Liver (tissue), 5 donors: Measurements from ENCODE around the gene MARCHF11. TPM values are rescaled to one million over a fixed set of nuclear protein-coding genes. Genes with fewer than 3 reads are reported as not detected.

ENCODE experiments used
- polyA plus RNA-seq, 2 donors: library from polyadenylated mRNA; stranded (reverse) in 1 of 2; unstranded in 1 of 2; fragments of 200-250 nt in 1 of 2; fragments of >200 nt in 1 of 2; fragmentation: Nextera tagmentation in 1 of 2; extraction: Ambion mirVana in 1 of 2; gene quantifications; one replicate each; pipeline versions ENCODE4 v1.2.1 to v1.2.3, GENCODE V29; 2013 to 2015
- small RNA-seq: library from RNA; depleted of rRNA; stranded (forward); fragments of <200 nt; gene quantifications from one replicate; pipeline ENCODE3, GENCODE V24; 2014
- total RNA-seq, 2 donors: library from RNA; depleted of rRNA; stranded (reverse); fragments of >200 nt; gene quantifications; one replicate each; pipeline ENCODE4 v1.2.3, GENCODE V29; 2014
- donor health status: healthy.
- donor health status: healthy.
- donor health status: healthy.

Gene MARCHF11
- total and polyA plus RNA-seq, 4 donors, result 0.05 TPM; not detected in 3

Small RNA genes lying within 50 kb of the gene (small RNA-seq; reads per million reads assigned to genes)
- gene RNA5SP178, result not detected
